GM10266 (cell line): ENCODE measurements around the gene RXFP2.

Source experiments
- DNase-seq: peaks from one replicate; pipeline ENCODE4 v3.0.0; 2012; ENCODE audit errors: extremely low spot score
- CTCF ChIP-seq: IDR thresholded peaks from 2 replicates; pipeline ENCODE4 v1.5.1; 2012; ENCODE audit warnings: mild to moderate bottlenecking, low read depth; ENCODE audit not compliant: control insufficient read depth, insufficient read depth; ENCODE audit errors: missing control alignments

RXFP2 gene

GRCh38 chr13:31739226-31739625, at the start of gene RXFP2:
Gene RXFP2, plus strand, starts transcription at chr13:31739526. Its CDS starts 87 bp downstream, at chr13:31739613.
- no peak for DNase-seq
- TF ChIP-seq CTCF = no peak

GRCh38 chr13:31697290-31697689, 42.0 kb upstream of the RXFP2 start:
- DNase-seq = no peak
- TF ChIP-seq CTCF = no peak

- DNase-seq = no peak
- no peak for TF ChIP-seq CTCF
Observed at GRCh38 chr13:31699650-31700049, 39.7 kb upstream of the RXFP2 start.

- TF ChIP-seq CTCF = no peak
- DNase-seq = no peak
Observed at GRCh38 chr13:31703780-31704179, 35.5 kb upstream of the RXFP2 start.

- DNase-seq = no peak
Observed at GRCh38 chr13:31706105-31706504, 33.2 kb upstream of the RXFP2 start.

GRCh38 chr13:31717583-31717982, 21.7 kb upstream of the RXFP2 start:
- TF ChIP-seq CTCF = no peak
- no peak for DNase-seq

More at GRCh38 chr13:31706105-31706504, 33.2 kb upstream of the RXFP2 start:
- no peak for TF ChIP-seq CTCF

- no peak for DNase-seq
- no peak for TF ChIP-seq CTCF
Observed at GRCh38 chr13:31719214-31719613, 20.1 kb upstream of the RXFP2 start.
